GM18517 (cell line): ENCODE data around the gene CHST1.

Experiments
- ATAC-seq: cut with Tn5 transposase; IDR thresholded peaks from one replicate; pipeline ENCODE4 v1.9.1; 2021; ENCODE audit warnings: mild to moderate bottlenecking, moderate library complexity; ENCODE audit not compliant: unreplicated experiment

The CHST1 gene

GRCh38 chr11:45607995-45608394, 57.4 kb downstream of the CHST1 start:
- no peak for ATAC-seq

GRCh38 chr11:45606514-45607281, 58.7 kb downstream of the CHST1 start:
- ATAC-seq, result no peak

GRCh38 chr11:45605051-45605450, 60.4 kb downstream of the CHST1 start:
- ATAC-seq, result no peak

- ATAC-seq, result no peak
Observed at GRCh38 chr11:45603946-45604682, 61.3 kb downstream of the CHST1 start.

GRCh38 chr11:45599161-45599943, 66.1 kb downstream of the CHST1 start:
- ATAC-seq, result no peak
